ENCODE results near the gene TCFL5.

Gene TCFL5

DNA sequence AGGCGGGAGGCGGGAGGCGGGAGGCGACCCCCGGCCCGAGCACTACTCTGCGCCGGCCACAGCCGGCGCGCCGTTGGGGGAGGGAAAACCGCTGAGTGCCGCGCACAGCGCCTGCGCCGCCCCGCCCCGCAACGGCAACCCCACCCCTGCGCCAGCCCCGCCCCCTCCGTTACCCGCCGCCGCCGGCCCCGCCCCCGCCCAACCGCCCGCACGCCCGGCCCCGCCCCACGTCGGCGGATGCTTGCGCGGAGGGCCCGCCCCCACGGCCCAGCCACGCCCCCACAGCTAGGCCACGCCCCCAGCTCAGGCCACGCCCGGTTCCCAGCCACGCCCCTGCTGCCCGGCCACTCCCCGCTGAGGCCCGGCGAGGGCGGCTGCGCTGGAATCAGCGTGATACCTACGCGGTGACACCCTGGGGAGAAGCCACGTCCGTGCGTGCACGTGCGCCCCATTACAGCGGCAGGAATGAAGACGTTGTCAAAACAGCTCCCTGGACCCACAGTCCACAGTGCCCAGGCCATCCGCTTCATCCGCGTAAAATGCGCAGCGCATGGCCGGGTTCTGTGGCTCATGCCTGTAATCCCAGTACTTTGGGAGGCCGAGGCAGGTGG, at the start of gene TCFL5 (continued):
- no peak for TF ChIP-seq ZNF626 (tag by site-specific recombination; IDR thresholded peaks at IDR 0.05)
- no peak for TF ChIP-seq MYNN (tag by site-specific recombination; IDR thresholded peaks at IDR 0.05; ENCODE audit: borderline replicate concordance)
- peak; percentile 48; the same call in 1 of the 2 replicates for TF ChIP-seq ZNF610 (tag by site-specific recombination; IDR thresholded peaks at IDR 0.05; ENCODE audit: borderline replicate concordance)
- TF ChIP-seq, protein P1, sequence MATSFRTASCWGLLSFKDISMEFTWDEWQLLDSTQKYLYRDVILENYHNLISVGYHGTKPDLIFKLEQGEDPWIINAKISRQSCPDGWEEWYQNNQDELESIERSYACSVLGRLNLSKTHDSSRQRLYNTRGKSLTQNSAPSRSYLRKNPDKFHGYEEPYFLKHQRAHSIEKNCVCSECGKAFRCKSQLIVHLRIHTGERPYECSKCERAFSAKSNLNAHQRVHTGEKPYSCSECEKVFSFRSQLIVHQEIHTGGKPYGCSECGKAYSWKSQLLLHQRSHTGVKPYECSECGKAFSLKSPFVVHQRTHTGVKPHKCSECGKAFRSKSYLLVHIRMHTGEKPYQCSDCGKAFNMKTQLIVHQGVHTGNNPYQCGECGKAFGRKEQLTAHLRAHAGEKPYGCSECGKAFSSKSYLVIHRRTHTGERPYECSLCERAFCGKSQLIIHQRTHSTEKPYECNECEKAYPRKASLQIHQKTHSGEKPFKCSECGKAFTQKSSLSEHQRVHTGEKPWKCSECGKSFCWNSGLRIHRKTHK (tag by site-specific recombination; IDR thresholded peaks at IDR 0.05) = no peak
- no peak for TF ChIP-seq ZNF555 (tag by site-specific recombination; conservative IDR thresholded peaks at IDR 0.05)
- TF ChIP-seq, protein P2, sequence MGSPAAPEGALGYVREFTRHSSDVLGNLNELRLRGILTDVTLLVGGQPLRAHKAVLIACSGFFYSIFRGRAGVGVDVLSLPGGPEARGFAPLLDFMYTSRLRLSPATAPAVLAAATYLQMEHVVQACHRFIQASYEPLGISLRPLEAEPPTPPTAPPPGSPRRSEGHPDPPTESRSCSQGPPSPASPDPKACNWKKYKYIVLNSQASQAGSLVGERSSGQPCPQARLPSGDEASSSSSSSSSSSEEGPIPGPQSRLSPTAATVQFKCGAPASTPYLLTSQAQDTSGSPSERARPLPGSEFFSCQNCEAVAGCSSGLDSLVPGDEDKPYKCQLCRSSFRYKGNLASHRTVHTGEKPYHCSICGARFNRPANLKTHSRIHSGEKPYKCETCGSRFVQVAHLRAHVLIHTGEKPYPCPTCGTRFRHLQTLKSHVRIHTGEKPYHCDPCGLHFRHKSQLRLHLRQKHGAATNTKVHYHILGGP (tag by site-specific recombination; IDR thresholded peaks at IDR 0.05) = no peak
- no peak for TF ChIP-seq REPIN1 (tag by site-specific recombination; IDR thresholded peaks at IDR 0.05; ENCODE audit: low read depth)
- no peak for TF ChIP-seq ZNF791 (tag by site-specific recombination; IDR thresholded peaks at IDR 0.05)
- TF ChIP-seq, protein P3, sequence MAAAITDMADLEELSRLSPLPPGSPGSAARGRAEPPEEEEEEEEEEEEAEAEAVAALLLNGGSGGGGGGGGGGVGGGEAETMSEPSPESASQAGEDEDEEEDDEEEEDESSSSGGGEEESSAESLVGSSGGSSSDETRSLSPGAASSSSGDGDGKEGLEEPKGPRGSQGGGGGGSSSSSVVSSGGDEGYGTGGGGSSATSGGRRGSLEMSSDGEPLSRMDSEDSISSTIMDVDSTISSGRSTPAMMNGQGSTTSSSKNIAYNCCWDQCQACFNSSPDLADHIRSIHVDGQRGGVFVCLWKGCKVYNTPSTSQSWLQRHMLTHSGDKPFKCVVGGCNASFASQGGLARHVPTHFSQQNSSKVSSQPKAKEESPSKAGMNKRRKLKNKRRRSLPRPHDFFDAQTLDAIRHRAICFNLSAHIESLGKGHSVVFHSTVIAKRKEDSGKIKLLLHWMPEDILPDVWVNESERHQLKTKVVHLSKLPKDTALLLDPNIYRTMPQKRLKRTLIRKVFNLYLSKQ (tag by site-specific recombination; IDR thresholded peaks at IDR 0.05; ENCODE audit: borderline replicate concordance) = no peak
- TF ChIP-seq ZBTB8A (tag by site-specific recombination; IDR thresholded peaks at IDR 0.05) = peak; percentile 66
- TF ChIP-seq ZNF302 (tag by site-specific recombination; IDR thresholded peaks at IDR 0.05; ENCODE audit: low read depth) = no peak
- peak; percentile 56; the same call in 1 of the 2 replicates for TF ChIP-seq KLF10 (tag by site-specific recombination; IDR thresholded peaks at IDR 0.05)
- TF ChIP-seq, protein P4, sequence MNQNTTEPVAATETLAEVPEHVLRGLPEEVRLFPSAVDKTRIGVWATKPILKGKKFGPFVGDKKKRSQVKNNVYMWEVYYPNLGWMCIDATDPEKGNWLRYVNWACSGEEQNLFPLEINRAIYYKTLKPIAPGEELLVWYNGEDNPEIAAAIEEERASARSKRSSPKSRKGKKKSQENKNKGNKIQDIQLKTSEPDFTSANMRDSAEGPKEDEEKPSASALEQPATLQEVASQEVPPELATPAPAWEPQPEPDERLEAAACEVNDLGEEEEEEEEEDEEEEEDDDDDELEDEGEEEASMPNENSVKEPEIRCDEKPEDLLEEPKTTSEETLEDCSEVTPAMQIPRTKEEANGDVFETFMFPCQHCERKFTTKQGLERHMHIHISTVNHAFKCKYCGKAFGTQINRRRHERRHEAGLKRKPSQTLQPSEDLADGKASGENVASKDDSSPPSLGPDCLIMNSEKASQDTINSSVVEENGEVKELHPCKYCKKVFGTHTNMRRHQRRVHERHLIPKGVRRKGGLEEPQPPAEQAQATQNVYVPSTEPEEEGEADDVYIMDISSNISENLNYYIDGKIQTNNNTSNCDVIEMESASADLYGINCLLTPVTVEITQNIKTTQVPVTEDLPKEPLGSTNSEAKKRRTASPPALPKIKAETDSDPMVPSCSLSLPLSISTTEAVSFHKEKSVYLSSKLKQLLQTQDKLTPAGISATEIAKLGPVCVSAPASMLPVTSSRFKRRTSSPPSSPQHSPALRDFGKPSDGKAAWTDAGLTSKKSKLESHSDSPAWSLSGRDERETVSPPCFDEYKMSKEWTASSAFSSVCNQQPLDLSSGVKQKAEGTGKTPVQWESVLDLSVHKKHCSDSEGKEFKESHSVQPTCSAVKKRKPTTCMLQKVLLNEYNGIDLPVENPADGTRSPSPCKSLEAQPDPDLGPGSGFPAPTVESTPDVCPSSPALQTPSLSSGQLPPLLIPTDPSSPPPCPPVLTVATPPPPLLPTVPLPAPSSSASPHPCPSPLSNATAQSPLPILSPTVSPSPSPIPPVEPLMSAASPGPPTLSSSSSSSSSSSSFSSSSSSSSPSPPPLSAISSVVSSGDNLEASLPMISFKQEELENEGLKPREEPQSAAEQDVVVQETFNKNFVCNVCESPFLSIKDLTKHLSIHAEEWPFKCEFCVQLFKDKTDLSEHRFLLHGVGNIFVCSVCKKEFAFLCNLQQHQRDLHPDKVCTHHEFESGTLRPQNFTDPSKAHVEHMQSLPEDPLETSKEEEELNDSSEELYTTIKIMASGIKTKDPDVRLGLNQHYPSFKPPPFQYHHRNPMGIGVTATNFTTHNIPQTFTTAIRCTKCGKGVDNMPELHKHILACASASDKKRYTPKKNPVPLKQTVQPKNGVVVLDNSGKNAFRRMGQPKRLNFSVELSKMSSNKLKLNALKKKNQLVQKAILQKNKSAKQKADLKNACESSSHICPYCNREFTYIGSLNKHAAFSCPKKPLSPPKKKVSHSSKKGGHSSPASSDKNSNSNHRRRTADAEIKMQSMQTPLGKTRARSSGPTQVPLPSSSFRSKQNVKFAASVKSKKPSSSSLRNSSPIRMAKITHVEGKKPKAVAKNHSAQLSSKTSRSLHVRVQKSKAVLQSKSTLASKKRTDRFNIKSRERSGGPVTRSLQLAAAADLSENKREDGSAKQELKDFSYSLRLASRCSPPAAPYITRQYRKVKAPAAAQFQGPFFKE (tag by site-specific recombination; IDR thresholded peaks at IDR 0.05; ENCODE audit: borderline replicate concordance) = no peak
- peak; percentile 90 for TF ChIP-seq ZFP69B (tag by site-specific recombination; IDR thresholded peaks at IDR 0.05)
- TF ChIP-seq SALL2 (tag by site-specific recombination; IDR thresholded peaks at IDR 0.05; ENCODE audit: borderline replicate concordance) = no peak
- TF ChIP-seq GLI4 (tag by site-specific recombination; IDR thresholded peaks at IDR 0.05) = no peak
- no peak for TF ChIP-seq ZNF416 (tag by site-specific recombination; IDR thresholded peaks at IDR 0.05)
- TF ChIP-seq, protein P5, sequence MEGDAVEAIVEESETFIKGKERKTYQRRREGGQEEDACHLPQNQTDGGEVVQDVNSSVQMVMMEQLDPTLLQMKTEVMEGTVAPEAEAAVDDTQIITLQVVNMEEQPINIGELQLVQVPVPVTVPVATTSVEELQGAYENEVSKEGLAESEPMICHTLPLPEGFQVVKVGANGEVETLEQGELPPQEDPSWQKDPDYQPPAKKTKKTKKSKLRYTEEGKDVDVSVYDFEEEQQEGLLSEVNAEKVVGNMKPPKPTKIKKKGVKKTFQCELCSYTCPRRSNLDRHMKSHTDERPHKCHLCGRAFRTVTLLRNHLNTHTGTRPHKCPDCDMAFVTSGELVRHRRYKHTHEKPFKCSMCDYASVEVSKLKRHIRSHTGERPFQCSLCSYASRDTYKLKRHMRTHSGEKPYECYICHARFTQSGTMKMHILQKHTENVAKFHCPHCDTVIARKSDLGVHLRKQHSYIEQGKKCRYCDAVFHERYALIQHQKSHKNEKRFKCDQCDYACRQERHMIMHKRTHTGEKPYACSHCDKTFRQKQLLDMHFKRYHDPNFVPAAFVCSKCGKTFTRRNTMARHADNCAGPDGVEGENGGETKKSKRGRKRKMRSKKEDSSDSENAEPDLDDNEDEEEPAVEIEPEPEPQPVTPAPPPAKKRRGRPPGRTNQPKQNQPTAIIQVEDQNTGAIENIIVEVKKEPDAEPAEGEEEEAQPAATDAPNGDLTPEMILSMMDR (tag by site-specific recombination; IDR thresholded peaks at IDR 0.05) = no peak
- no peak for TF ChIP-seq ZNF266 (tag by site-specific recombination; IDR thresholded peaks at IDR 0.05; ENCODE audit: low read depth)
- peak; percentile 99 for TF ChIP-seq ZNF423 (tag by site-specific recombination; IDR thresholded peaks at IDR 0.05)
- no peak for TF ChIP-seq ZNF140 (tag by site-specific recombination; IDR thresholded peaks at IDR 0.05)
- peak; percentile 69 for TF ChIP-seq ZXDB (tag by site-specific recombination; IDR thresholded peaks at IDR 0.05)
- TF ChIP-seq, protein P6, sequence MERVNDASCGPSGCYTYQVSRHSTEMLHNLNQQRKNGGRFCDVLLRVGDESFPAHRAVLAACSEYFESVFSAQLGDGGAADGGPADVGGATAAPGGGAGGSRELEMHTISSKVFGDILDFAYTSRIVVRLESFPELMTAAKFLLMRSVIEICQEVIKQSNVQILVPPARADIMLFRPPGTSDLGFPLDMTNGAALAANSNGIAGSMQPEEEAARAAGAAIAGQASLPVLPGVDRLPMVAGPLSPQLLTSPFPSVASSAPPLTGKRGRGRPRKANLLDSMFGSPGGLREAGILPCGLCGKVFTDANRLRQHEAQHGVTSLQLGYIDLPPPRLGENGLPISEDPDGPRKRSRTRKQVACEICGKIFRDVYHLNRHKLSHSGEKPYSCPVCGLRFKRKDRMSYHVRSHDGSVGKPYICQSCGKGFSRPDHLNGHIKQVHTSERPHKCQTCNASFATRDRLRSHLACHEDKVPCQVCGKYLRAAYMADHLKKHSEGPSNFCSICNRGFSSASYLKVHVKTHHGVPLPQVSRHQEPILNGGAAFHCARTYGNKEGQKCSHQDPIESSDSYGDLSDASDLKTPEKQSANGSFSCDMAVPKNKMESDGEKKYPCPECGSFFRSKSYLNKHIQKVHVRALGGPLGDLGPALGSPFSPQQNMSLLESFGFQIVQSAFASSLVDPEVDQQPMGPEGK (tag by site-specific recombination; IDR thresholded peaks at IDR 0.05) = peak; percentile 54; the same call in 1 of the 2 replicates
- TF ChIP-seq ZNF624 (tag by site-specific recombination; IDR thresholded peaks at IDR 0.05) = no peak
- no peak for TF ChIP-seq ZNF366 (tag by site-specific recombination; conservative IDR thresholded peaks at IDR 0.05)
- TF ChIP-seq YY1 (tag by site-specific recombination; IDR thresholded peaks at IDR 0.05) = no peak
